Liver (tissue), 9 donors: ENCODE measurements around the gene CTSS. TPM values are rescaled to one million over a fixed set of nuclear protein-coding genes. Genes with fewer than 3 reads are reported as not detected.

Experiments used
- DNase-seq: peaks from one replicate; pipeline ENCODE4 v3.0.0-alpha.2; 2017; ENCODE audit warnings: low spot score
- H3K27ac ChIP-seq, 2 donors: one replicate each; pipeline ENCODE4 v1.7.0; 2013; ENCODE audit warnings: inconsistent platforms in 2 of 2, low read length in 2 of 2, control low read depth in 1 of 2, low read depth in 1 of 2, mild to moderate bottlenecking in 1 of 2
- H3K27me3 ChIP-seq, 4 donors: one replicate each; pipeline versions ENCODE4 v1.6.1 to v1.7.0; 2013; ENCODE audit warnings: low read length in 3 of 4, inconsistent platforms in 1 of 4, mild to moderate bottlenecking in 1 of 4, moderate library complexity in 1 of 4; ENCODE audit not compliant: control insufficient read depth in 4 of 4, insufficient read depth in 4 of 4
- H3K36me3 ChIP-seq, 4 donors: one replicate each; pipeline versions ENCODE4 v1.6.1 to v1.7.0; 2013; ENCODE audit warnings: low read length in 3 of 4, mild to moderate bottlenecking in 3 of 4, low read depth in 1 of 4, moderate library complexity in 1 of 4; ENCODE audit not compliant: control insufficient read depth in 4 of 4, insufficient read depth in 3 of 4
- H3K4me1 ChIP-seq, 4 donors: one replicate each; pipeline versions ENCODE4 v1.6.1 to v1.7.0; 2013; ENCODE audit warnings: low read length in 3 of 4, mild to moderate bottlenecking in 3 of 4, moderate library complexity in 1 of 4; ENCODE audit not compliant: control insufficient read depth in 4 of 4, insufficient read depth in 4 of 4
- H3K4me3 ChIP-seq, 3 donors: one replicate each; pipeline versions ENCODE4 v1.6.1 to v1.7.0; 2013; ENCODE audit warnings: low read length in 3 of 3, control low read depth in 1 of 3, low read depth in 1 of 3, mild to moderate bottlenecking in 1 of 3
- H3K9ac ChIP-seq, 2 donors: one replicate each; pipeline ENCODE4 v1.7.0; 2013; ENCODE audit warnings: low read length in 2 of 2, mild to moderate bottlenecking in 2 of 2, moderate library complexity in 2 of 2, control low read depth in 1 of 2, low read depth in 1 of 2
- H3K9me3 ChIP-seq, 4 donors: one replicate each; pipeline versions ENCODE4 v1.6.1 to v1.7.0; 2013; ENCODE audit warnings: low read length in 3 of 4; ENCODE audit not compliant: control insufficient read depth in 4 of 4
- EGR1 ChIP-seq, 2 donors: IDR thresholded peaks; 2 replicates each; pipeline ENCODE4 v1.6.1; 2016 to 2018; ENCODE audit warnings: antibody characterized with exemption in 2 of 2, low read depth in 2 of 2
- FOXA2 ChIP-seq: IDR thresholded peaks from 2 replicates; pipeline ENCODE4 v1.6.1; 2016; ENCODE audit warnings: antibody characterized with exemption
- GABPA ChIP-seq, 2 donors: IDR thresholded peaks in 1 of 2; conservative IDR thresholded peaks in 1 of 2; 2 replicates each; pipeline ENCODE4 v1.6.1; 2016; ENCODE audit warnings: antibody characterized with exemption in 2 of 2, mild to moderate bottlenecking in 1 of 2, moderate library complexity in 1 of 2
- HNF4A ChIP-seq, 2 donors: conservative IDR thresholded peaks; 2 replicates each; pipeline ENCODE4 v1.6.1; 2016; ENCODE audit warnings: antibody characterized with exemption in 2 of 2, mild to moderate bottlenecking in 2 of 2
- HNF4G ChIP-seq: IDR thresholded peaks from 2 replicates; pipeline ENCODE4 v1.6.1; 2016; ENCODE audit warnings: antibody characterized with exemption
- NR2F2 ChIP-seq: IDR thresholded peaks from 2 replicates; pipeline ENCODE4 v1.6.1; 2016; ENCODE audit warnings: antibody characterized with exemption
- RXRA ChIP-seq, 2 donors: IDR thresholded peaks; 2 replicates each; pipeline ENCODE4 v1.6.1; 2017 to 2018; ENCODE audit warnings: antibody characterized with exemption in 2 of 2, mild to moderate bottlenecking in 1 of 2
- SP1 ChIP-seq: IDR thresholded peaks from 2 replicates; pipeline ENCODE4 v1.6.1; 2018; ENCODE audit warnings: antibody characterized with exemption, mild to moderate bottlenecking
- TAF1 ChIP-seq: conservative IDR thresholded peaks from 2 replicates; pipeline ENCODE4 v1.6.1; 2016; ENCODE audit warnings: antibody characterized with exemption, mild to moderate bottlenecking
- YY1 ChIP-seq: IDR thresholded peaks from 2 replicates; pipeline ENCODE4 v1.6.1; 2016; ENCODE audit warnings: antibody characterized with exemption, mild to moderate bottlenecking
- whole genome bisulfite sequencing: extraction: QIAGEN DNeasy Blood & Tissue Kit; methylation state at CpG from one replicate; pipeline ENCODE4 v1.1.7; 2013; 5-methylcytosine and 5-hydroxymethylcytosine counted together
- polyA plus RNA-seq, 2 donors: library from polyadenylated mRNA; stranded (reverse) in 1 of 2; unstranded in 1 of 2; fragments of 200-250 nt in 1 of 2; fragments of >200 nt in 1 of 2; fragmentation: Nextera tagmentation in 1 of 2; extraction: Ambion mirVana in 1 of 2; gene quantifications; one replicate each; pipeline versions ENCODE4 v1.2.1 to v1.2.3, GENCODE V29; 2013 to 2015
- total RNA-seq, 2 donors: library from RNA; depleted of rRNA; stranded (reverse); fragments of >200 nt; gene quantifications; one replicate each; pipeline ENCODE4 v1.2.3, GENCODE V29; 2014
- TF ChIP-seq, protein P1 (sequence below): IDR thresholded peaks from 2 replicates; pipeline ENCODE4 v1.6.1; 2016; ENCODE audit warnings: antibody characterized with exemption
- TF ChIP-seq, protein P2 (sequence below): fragments of 150-350 bp; IDR thresholded peaks from 2 replicates; pipeline ENCODE4 v1.5.1; 2017; ENCODE audit warnings: improper control_type of control experiment, low read depth, low read length; ENCODE audit not compliant: missing input control
- TF ChIP-seq, protein P3 (sequence below): IDR thresholded peaks from 2 replicates; pipeline ENCODE4 v1.6.1; 2016; ENCODE audit warnings: antibody characterized with exemption
- TF ChIP-seq, protein P4 (sequence below): IDR thresholded peaks from 2 replicates; pipeline ENCODE4 v1.6.1; 2016; ENCODE audit warnings: antibody characterized with exemption, mild to moderate bottlenecking
- donor health status: healthy.
- donor health status: healthy.
- donor health status: healthy.
- donor health status: healthy.
- donor health status: healthy.

CTSS gene
- total and polyA plus RNA-seq, 4 donors = 17.3 to 122 (median 62.4) TPM

DNA sequence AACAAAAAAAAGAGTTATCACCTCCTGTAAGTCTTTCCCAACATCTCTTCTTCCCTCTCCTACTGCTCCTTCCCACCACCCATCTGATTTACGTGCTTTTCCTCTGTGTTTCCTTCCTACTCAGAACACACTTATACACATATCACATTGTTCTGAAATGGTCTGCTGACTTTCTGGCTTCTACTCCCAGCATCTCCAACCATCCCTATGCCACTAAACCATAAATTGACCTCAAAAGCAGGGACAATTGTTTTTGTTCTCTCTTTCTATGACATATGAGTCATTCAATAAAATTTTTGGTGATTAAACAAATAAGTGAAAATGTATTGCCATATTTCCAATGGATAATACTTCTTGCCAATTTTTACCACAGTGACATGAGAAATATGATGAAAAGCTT lies 76.8 kb downstream of the CTSS start:
- H3K9me3 ChIP-seq = no peaks in the 10 kb centered on the region
- H3K27me3 ChIP-seq = no peaks in the 10 kb centered on the region
- no peak for DNase-seq
- WGBS = 74% methylated on average over 1 of the region's 1 CpG
- no peak overlapping the region for H3K4me3 ChIP-seq
- H3K9ac ChIP-seq = no peak overlapping the region
- no peaks in the 10 kb centered on the region for H3K4me1 ChIP-seq
- H3K36me3 ChIP-seq = peaks cover 7 to 34% (median 17%) of the 10 kb centered on the region in 4 donors
- no peak for TF ChIP-seq GABPA (IDR thresholded peaks at IDR 0.05 in 1 of 2, conservative IDR thresholded peaks at IDR 0.05 in 1 of 2)
- TF ChIP-seq HNF4A (conservative IDR thresholded peaks at IDR 0.05) = no peak
- TF ChIP-seq, protein P1, sequence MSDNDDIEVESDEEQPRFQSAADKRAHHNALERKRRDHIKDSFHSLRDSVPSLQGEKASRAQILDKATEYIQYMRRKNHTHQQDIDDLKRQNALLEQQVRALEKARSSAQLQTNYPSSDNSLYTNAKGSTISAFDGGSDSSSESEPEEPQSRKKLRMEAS = no peak
- TF ChIP-seq YY1 = no peak
- no peak for TF ChIP-seq SP1
- no peak for TF ChIP-seq EGR1 (IDR thresholded peaks at IDR 0.05; ENCODE audit: low read depth in 2 of 2)
- no peak for TF ChIP-seq RXRA (IDR thresholded peaks at IDR 0.05)
- TF ChIP-seq HNF4G = no peak
- no peak for TF ChIP-seq NR2F2
- TF ChIP-seq, protein P2, sequence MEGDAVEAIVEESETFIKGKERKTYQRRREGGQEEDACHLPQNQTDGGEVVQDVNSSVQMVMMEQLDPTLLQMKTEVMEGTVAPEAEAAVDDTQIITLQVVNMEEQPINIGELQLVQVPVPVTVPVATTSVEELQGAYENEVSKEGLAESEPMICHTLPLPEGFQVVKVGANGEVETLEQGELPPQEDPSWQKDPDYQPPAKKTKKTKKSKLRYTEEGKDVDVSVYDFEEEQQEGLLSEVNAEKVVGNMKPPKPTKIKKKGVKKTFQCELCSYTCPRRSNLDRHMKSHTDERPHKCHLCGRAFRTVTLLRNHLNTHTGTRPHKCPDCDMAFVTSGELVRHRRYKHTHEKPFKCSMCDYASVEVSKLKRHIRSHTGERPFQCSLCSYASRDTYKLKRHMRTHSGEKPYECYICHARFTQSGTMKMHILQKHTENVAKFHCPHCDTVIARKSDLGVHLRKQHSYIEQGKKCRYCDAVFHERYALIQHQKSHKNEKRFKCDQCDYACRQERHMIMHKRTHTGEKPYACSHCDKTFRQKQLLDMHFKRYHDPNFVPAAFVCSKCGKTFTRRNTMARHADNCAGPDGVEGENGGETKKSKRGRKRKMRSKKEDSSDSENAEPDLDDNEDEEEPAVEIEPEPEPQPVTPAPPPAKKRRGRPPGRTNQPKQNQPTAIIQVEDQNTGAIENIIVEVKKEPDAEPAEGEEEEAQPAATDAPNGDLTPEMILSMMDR = no peak
- no peak overlapping the region for H3K27ac ChIP-seq

DNA sequence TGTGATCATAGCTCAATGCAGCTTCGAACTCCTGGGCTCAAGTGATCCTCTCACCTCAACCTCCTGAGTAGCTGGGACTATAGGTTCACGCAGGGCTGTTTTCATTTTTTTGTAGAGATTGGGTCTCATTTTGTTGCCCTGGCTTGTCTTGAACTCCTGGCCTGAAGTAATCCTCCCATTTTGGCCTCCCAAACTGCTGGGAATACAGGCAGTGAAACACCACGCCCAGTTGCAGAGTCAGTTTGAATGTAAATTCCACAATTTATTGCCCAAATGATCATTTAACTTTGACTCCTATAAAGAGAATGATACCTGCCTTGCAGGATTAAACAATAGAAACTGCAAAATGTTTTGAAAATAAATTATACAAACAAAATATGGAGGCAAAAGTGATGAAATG lies 79.3 kb downstream of the CTSS start:
- H3K9me3 ChIP-seq = no peaks in the 10 kb centered on the region
- H3K27ac ChIP-seq = no peak overlapping the region
- H3K4me1 ChIP-seq = no peaks in the 10 kb centered on the region
- H3K27me3 ChIP-seq = no peaks in the 10 kb centered on the region
- TF ChIP-seq, protein P3, sequence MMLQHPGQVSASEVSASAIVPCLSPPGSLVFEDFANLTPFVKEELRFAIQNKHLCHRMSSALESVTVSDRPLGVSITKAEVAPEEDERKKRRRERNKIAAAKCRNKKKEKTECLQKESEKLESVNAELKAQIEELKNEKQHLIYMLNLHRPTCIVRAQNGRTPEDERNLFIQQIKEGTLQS = no peak
- TF ChIP-seq, protein P4, sequence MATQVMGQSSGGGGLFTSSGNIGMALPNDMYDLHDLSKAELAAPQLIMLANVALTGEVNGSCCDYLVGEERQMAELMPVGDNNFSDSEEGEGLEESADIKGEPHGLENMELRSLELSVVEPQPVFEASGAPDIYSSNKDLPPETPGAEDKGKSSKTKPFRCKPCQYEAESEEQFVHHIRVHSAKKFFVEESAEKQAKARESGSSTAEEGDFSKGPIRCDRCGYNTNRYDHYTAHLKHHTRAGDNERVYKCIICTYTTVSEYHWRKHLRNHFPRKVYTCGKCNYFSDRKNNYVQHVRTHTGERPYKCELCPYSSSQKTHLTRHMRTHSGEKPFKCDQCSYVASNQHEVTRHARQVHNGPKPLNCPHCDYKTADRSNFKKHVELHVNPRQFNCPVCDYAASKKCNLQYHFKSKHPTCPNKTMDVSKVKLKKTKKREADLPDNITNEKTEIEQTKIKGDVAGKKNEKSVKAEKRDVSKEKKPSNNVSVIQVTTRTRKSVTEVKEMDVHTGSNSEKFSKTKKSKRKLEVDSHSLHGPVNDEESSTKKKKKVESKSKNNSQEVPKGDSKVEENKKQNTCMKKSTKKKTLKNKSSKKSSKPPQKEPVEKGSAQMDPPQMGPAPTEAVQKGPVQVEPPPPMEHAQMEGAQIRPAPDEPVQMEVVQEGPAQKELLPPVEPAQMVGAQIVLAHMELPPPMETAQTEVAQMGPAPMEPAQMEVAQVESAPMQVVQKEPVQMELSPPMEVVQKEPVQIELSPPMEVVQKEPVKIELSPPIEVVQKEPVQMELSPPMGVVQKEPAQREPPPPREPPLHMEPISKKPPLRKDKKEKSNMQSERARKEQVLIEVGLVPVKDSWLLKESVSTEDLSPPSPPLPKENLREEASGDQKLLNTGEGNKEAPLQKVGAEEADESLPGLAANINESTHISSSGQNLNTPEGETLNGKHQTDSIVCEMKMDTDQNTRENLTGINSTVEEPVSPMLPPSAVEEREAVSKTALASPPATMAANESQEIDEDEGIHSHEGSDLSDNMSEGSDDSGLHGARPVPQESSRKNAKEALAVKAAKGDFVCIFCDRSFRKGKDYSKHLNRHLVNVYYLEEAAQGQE = no peak
- no peak for TF ChIP-seq GABPA (IDR thresholded peaks at IDR 0.05 in 1 of 2, conservative IDR thresholded peaks at IDR 0.05 in 1 of 2)
- TF ChIP-seq YY1 = no peak
- no peak for TF ChIP-seq HNF4G
- no peak for TF ChIP-seq TAF1
- no peak for TF ChIP-seq EGR1 (IDR thresholded peaks at IDR 0.05; ENCODE audit: low read depth in 2 of 2)
- TF ChIP-seq, protein P1 = no peak
- no peak for TF ChIP-seq SP1
- no peak for TF ChIP-seq FOXA2
- no peak overlapping the region for H3K9ac ChIP-seq
- WGBS = 94% methylated on average over 3 of the region's 3 CpGs
- H3K4me3 ChIP-seq = no peak overlapping the region
- peaks cover 5 to 17% (median 11%) of the 10 kb centered on the region in 4 donors for H3K36me3 ChIP-seq
- DNase-seq = no peak
